ENCODE measurements around the gene LRRC2. TPM values are rescaled to one million over a fixed set of nuclear protein-coding genes. Genes with fewer than 3 reads are reported as not detected.
A peak's percentile ranks its signal among the peaks of the same experiment; 100 is the strongest.

The LRRC2 gene, protein sequence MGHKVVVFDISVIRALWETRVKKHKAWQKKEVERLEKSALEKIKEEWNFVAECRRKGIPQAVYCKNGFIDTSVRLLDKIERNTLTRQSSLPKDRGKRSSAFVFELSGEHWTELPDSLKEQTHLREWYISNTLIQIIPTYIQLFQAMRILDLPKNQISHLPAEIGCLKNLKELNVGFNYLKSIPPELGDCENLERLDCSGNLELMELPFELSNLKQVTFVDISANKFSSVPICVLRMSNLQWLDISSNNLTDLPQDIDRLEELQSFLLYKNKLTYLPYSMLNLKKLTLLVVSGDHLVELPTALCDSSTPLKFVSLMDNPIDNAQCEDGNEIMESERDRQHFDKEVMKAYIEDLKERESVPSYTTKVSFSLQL
- 1 to 10 TPM in 1 of 4 donors, under 1 TPM in 2, not detected in 1; 0.59 to 1.5 (median 0.60) TPM for total RNA-seq

DNA sequence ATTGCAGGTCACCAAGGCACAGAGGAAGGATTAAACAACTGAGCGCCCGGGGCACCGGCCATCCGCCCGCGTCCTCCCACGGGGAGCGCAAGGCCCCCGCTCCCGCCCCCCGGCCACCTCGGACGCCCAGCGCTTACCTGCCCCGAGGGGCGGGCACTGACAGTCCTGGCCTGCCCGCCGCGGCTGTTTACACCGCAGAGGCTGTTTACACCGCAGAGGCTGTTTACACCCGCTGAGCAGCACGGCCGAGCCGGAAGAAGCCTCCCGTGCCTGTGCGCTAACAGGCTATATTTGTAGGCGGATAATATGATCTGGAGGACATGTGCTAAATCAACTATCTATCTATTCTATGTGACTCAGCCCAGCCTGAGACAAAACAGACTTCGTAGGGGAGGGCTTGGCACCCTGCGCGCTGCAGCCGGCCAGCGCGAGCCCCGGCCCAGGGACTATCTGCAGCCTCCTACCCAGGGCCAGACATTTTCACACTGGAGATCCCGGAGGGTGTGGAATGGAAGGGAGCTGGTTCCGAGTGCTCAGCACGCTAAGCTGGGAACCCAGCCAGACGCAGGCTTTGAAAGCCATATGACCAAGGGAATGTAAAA lies at the start of gene LRRC2:
LRRC2 (minus strand) TSS at position 263 of the 602 bp plus-strand sequence. CDS start 14,711 bp downstream, outside the sequence.
- DNase-seq (ENCODE audit: low spot score in 2 of 2) = no peak
- Histone ChIP-seq H3K9me3 (peaks cover 0 to 8% (median 3%) of the 10 kb centered on the region in 4 donors), H3K36me3 (no peaks in the 10 kb centered on the region), H3K4me3 (peak within 1 kb of the TSS; percentile 25 to 55 (median 48)), H3K27me3 (peaks cover 0 to 27% of the 10 kb centered on the region in 2 donors), H3K27ac (peak within 1 kb of the TSS in 1 of 4 donors; percentile 45), H3K4me1 (peaks cover 0 to 16% (median 9%) of the 10 kb centered on the region in 4 donors)
- TF ChIP-seq, protein P1, sequence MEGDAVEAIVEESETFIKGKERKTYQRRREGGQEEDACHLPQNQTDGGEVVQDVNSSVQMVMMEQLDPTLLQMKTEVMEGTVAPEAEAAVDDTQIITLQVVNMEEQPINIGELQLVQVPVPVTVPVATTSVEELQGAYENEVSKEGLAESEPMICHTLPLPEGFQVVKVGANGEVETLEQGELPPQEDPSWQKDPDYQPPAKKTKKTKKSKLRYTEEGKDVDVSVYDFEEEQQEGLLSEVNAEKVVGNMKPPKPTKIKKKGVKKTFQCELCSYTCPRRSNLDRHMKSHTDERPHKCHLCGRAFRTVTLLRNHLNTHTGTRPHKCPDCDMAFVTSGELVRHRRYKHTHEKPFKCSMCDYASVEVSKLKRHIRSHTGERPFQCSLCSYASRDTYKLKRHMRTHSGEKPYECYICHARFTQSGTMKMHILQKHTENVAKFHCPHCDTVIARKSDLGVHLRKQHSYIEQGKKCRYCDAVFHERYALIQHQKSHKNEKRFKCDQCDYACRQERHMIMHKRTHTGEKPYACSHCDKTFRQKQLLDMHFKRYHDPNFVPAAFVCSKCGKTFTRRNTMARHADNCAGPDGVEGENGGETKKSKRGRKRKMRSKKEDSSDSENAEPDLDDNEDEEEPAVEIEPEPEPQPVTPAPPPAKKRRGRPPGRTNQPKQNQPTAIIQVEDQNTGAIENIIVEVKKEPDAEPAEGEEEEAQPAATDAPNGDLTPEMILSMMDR (IDR thresholded peaks at IDR 0.05) = no peak
- no peak for TF ChIP-seq EP300 (IDR thresholded peaks at IDR 0.05)
- TF ChIP-seq POLR2A (IDR thresholded peaks at IDR 0.05) = no peak
- WGBS, 2 donors = 1% methylated on average over 28 to 37 of the region's 39 CpGs

DNA sequence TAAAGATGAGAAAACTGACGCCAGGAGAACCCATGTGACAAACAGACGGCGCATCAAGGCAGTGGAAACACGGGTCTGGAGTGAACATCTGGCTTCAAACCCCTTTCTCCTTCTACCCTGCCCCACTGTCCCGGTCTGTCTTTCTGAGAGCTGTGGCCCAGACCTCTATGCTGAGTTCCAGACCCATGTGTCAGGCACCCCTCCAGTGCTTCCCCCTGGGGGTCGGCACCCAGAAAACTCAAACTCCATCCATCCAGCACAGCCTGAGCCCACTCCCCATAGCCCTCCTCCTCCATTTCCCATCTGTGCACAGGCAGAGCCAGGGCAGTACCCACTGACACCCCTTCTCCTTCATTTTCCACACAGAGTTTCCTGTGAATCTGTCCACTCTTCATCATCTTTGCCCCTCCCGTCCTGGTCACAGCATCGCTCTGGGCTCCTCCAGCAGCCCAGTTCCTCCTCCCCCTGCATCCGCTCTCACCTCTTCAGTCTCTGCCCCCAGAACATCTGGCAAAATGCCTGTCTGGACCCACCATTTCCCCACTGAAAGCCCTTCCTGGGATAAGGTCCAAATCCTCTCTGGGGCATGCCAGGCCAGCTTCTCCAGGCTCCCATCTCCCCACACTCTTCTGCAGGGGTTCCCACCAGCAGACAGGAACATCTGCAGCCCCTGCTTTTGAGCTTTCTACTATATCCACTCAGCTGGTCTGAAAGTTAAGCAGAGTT lies 49.1 kb upstream of the LRRC2 start:
- H3K4me3 ChIP-seq = no peak overlapping the region
- no peaks in the 10 kb centered on the region for H3K36me3 ChIP-seq
- no peaks in the 10 kb centered on the region for H3K9me3 ChIP-seq
- TF ChIP-seq POLR2A (IDR thresholded peaks at IDR 0.05) = no peak
- TF ChIP-seq, protein P1 (IDR thresholded peaks at IDR 0.05) = no peak
- TF ChIP-seq EP300 (IDR thresholded peaks at IDR 0.05) = no peak
- no peak for DNase-seq (ENCODE audit: low spot score in 2 of 2)
- peaks cover 0 to 5% of the 10 kb centered on the region in 2 donors for H3K27me3 ChIP-seq
- no peak overlapping the region for H3K27ac ChIP-seq
- H3K4me1 ChIP-seq = peaks cover 0 to 15% (median 0%) of the 10 kb centered on the region in 4 donors
- 82 to 83% methylated on average over 9 of the region's 9 CpGs for WGBS, 2 donors

DNA sequence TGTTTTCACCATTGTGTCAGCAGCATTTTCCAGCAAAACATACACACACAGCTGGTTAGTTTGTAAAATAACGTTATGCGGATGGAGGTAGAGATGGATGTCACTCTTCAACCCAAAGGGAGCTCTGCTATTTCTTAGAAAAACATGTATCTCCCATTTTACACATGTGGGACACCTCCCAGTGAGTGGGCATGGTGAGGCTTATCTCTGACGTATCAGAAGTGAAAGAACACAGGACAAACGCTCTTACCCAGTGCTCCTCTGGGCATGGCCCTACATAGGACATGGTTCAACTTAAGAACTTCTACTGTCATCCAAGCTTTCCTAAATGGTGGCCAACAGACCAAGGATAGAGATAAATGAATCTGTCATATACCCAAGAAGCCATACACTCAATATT lies 48.3 kb upstream of the LRRC2 start:
- no peak for DNase-seq (ENCODE audit: low spot score in 2 of 2)
- WGBS, 2 donors = 87 to 90% methylated on average over 4 of the region's 4 CpGs
- H3K36me3 ChIP-seq = no peaks in the 10 kb centered on the region
- no peak overlapping the region for H3K27ac ChIP-seq
- H3K4me3 ChIP-seq = no peak overlapping the region
- H3K4me1 ChIP-seq = peaks cover 0 to 11% (median 0%) of the 10 kb centered on the region in 4 donors
- H3K9me3 ChIP-seq = no peaks in the 10 kb centered on the region
- TF ChIP-seq EP300 (IDR thresholded peaks at IDR 0.05) (no peak), POLR2A (IDR thresholded peaks at IDR 0.05) (no peak)
- TF ChIP-seq, protein P1 (IDR thresholded peaks at IDR 0.05) = no peak
- H3K27me3 ChIP-seq = peaks cover 0 to 5% of the 10 kb centered on the region in 2 donors

DNA sequence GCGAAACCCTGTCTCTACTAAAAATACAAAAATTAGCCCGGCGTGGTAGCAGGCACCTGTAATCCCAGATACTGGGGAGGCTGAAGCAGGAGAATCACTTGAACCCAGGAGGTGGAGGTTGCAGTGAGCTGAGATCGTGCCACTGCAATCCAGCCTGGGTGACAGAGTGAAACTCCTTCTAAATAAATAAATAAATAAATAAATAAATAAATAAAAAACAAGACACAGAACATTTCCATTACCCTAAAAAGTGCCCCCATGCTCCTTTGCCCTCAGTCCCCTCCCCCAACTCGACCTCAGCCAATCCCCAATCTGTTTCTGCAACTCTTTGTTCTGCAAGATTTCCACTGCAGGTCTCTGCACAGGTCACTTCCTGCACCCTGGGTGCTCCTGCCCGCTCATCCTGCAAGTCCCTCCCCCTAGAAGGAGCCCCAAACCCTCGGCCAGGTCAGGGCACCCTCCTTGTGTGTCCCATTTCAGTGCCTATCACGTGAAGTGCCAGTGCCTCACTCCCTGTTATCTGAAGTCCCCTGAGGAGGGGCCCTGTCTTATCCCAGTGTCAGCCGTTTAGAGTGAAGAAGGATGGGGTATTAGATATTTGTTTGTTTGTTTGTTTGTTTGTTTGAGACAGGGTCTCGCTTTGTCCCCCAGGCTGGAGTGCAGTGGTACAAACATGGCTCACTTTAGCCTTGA lies 47.4 kb upstream of the LRRC2 start:
- no peaks in the 10 kb centered on the region for H3K9me3 ChIP-seq
- WGBS, 2 donors = 81 to 86% methylated on average over 10 of the region's 10 CpGs
- DNase-seq (ENCODE audit: low spot score in 2 of 2) = no peak

More for the DNA sequence above, 47.4 kb upstream of the LRRC2 start:
- TF ChIP-seq, protein P1 (IDR thresholded peaks at IDR 0.05) = no peak
- TF ChIP-seq EP300 (IDR thresholded peaks at IDR 0.05) = no peak
- TF ChIP-seq POLR2A (IDR thresholded peaks at IDR 0.05) = no peak
- no peak overlapping the region for H3K27ac ChIP-seq
- no peaks in the 10 kb centered on the region for H3K27me3 ChIP-seq
- H3K36me3 ChIP-seq = no peaks in the 10 kb centered on the region
- H3K4me3 ChIP-seq = no peak overlapping the region
- H3K4me1 ChIP-seq = peaks cover 0 to 11% (median 0%) of the 10 kb centered on the region in 4 donors

Data from tibial nerve (tissue), 4 donors.